ENCODE results near the gene F2R. TPM values are rescaled to one million over a fixed set of nuclear protein-coding genes. Genes with fewer than 3 reads are reported as not detected.

The F2R gene
- total RNA-seq, 3 donors from 2014 or later (not counting 1 experiment from before 2014, with no cell fraction given) = 43.2 to 53.9 (median 50.1) TPM

DNA sequence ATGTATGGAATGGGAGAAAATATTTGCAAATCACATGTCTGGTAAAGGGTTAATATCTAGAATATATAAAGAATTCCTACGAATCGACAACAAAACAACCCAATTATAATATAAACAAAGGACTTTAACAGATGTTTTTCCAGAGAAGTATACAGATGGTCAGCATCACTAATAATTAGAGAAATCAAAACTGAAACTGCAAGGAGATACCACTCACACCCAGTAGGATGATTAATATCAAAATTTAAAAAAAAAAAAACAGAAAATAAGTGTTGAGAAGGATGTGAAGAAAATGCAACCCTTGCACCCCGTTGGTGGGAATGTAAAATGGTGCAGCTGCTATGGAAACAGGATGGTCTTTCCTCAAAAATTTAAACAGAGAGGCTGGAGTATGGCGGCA lies 34.6 kb upstream of the F2R start:
- intact Hi-C loops (cut with micrococcal nuclease) = no loop called here
- Mint-ChIP-seq H3K27me3 (ENCODE audit: low read depth in 2 of 2) (no peaks in the 10 kb centered on the region), H3K36me3 (peaks cover 33% of the 10 kb centered on the region), H3K4me1 (peaks cover 14 to 35% of the 10 kb centered on the region in 2 donors), H3K4me3 (no peak overlapping the region), H3K27ac (peak overlapping the region; percentile 74 to 78), H3K9me3 (no peaks in the 10 kb centered on the region)
- H3K36me3 ChIP-seq (ENCODE audit: control insufficient read depth, insufficient read depth, low read length) = peaks cover 58% of the 10 kb centered on the region
- WGBS (ENCODE audit: insufficient coverage) = 75% methylated on average over 2 of the region's 4 CpGs
- ATAC-seq = peak in 2 of 3 donors; percentile 38 to 43
- no peak overlapping the region for H3K27ac ChIP-seq (ENCODE audit: low read length)
- H3K4me1 ChIP-seq (ENCODE audit: control insufficient read depth, insufficient read depth, low read length) = no peaks in the 10 kb centered on the region
- H3K4me3 ChIP-seq (ENCODE audit: low read length) = no peak overlapping the region
- DNase-seq = no peak
- no peaks in the 10 kb centered on the region for H3K27me3 ChIP-seq (ENCODE audit: control insufficient read depth, insufficient read depth, low read length)
- TF ChIP-seq, protein P1, sequence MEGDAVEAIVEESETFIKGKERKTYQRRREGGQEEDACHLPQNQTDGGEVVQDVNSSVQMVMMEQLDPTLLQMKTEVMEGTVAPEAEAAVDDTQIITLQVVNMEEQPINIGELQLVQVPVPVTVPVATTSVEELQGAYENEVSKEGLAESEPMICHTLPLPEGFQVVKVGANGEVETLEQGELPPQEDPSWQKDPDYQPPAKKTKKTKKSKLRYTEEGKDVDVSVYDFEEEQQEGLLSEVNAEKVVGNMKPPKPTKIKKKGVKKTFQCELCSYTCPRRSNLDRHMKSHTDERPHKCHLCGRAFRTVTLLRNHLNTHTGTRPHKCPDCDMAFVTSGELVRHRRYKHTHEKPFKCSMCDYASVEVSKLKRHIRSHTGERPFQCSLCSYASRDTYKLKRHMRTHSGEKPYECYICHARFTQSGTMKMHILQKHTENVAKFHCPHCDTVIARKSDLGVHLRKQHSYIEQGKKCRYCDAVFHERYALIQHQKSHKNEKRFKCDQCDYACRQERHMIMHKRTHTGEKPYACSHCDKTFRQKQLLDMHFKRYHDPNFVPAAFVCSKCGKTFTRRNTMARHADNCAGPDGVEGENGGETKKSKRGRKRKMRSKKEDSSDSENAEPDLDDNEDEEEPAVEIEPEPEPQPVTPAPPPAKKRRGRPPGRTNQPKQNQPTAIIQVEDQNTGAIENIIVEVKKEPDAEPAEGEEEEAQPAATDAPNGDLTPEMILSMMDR (IDR thresholded peaks at IDR 0.05) = no peak
- no peaks in the 10 kb centered on the region for H3K9me3 ChIP-seq (ENCODE audit: control insufficient read depth, insufficient read depth, low read length)

DNA sequence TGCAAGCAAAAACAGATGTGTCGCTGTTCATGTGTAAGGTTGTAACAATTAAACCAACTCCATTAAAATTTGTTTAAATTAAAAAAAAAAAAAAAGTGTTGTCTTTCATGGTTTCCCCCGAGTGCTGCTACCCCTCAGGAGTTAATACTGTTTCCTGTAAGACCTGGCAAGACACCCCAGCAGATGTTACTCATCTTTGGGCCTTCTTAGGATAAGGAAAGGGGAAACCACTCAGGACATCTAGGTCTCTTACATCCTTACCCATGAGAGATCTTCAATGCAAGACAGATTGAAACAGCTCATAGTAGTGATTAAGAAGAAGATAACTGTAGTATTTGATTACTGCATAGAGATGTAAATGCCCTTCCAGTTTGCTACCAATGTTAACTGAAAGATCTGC lies 33.5 kb upstream of the F2R start:
- peak overlapping the region; percentile 76 to 78 for H3K27ac Mint-ChIP-seq
- ATAC-seq (no peak), DNase-seq (no peak)
- Histone ChIP-seq H3K27me3 (ENCODE audit: control insufficient read depth, insufficient read depth, low read length) (no peaks in the 10 kb centered on the region), H3K9me3 (ENCODE audit: control insufficient read depth, insufficient read depth, low read length) (no peaks in the 10 kb centered on the region), H3K4me1 (ENCODE audit: control insufficient read depth, insufficient read depth, low read length) (no peaks in the 10 kb centered on the region), H3K4me3 (ENCODE audit: low read length) (no peak overlapping the region), H3K27ac (ENCODE audit: low read length) (no peak overlapping the region), H3K36me3 (ENCODE audit: control insufficient read depth, insufficient read depth, low read length) (peaks cover 55% of the 10 kb centered on the region)
- peaks cover 29% of the 10 kb centered on the region for H3K36me3 Mint-ChIP-seq
- WGBS (ENCODE audit: insufficient coverage) = no CpG with 5 or more reads among the region's 2 CpGs
- H3K9me3 Mint-ChIP-seq = no peaks in the 10 kb centered on the region
- H3K27me3 Mint-ChIP-seq (ENCODE audit: low read depth in 2 of 2) = no peaks in the 10 kb centered on the region
- H3K4me3 Mint-ChIP-seq = no peak overlapping the region
- TF ChIP-seq, protein P1 (IDR thresholded peaks at IDR 0.05) = no peak
- intact Hi-C loops (cut with micrococcal nuclease) = no loop called here
- H3K4me1 Mint-ChIP-seq = peaks cover 14 to 35% of the 10 kb centered on the region in 2 donors

DNA sequence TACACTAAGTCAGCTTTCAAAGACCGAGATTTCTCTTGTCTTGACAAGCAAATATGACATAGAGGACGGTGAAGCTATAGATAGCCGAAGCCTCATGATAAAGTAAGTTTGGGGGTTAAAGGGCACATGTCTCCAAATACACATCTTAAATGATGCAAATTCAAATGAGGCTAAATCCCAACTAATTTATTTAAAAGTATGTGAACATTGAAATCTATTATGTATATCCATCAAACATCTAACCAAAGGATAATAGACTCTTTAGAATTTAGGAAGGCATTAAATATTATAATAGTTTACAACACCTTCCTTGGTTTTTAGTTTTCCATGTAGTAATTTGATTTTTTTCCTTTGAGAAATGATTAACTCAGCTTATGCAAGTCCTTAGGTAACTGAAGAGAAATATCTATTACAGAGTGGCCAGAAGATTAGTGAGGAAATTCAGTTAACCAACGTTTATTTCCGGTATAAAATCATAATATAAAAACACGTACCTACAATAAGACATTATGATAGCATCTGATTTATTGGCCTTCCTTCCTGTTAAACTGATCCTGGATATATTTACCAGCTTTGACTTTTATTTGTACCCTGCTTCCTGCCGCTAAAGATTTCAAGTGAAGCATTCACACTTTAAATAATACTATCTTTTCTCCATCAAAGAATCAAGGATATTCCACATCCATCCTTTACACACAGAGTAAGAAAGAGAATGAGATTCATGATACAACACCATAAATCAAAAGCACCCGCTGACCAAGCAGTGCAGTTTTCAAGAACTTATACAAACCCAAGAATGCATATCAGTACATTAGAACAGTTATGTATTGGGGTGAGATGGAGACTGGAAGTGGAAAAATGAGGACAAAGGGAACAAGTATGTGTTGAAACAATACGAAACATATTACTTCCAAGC lies 31.9 kb upstream of the F2R start:
- intact Hi-C loops (cut with micrococcal nuclease) = no loop called here
- Mint-ChIP-seq H3K27ac (peak overlapping the region; percentile 76 to 78), H3K4me1 (peaks cover 13 to 32% of the 10 kb centered on the region in 2 donors), H3K36me3 (peaks cover 37% of the 10 kb centered on the region), H3K9me3 (no peaks in the 10 kb centered on the region), H3K4me3 (no peak overlapping the region), H3K27me3 (ENCODE audit: low read depth in 2 of 2) (no peaks in the 10 kb centered on the region)
- peaks cover 50% of the 10 kb centered on the region for H3K36me3 ChIP-seq (ENCODE audit: control insufficient read depth, insufficient read depth, low read length)
- DNase-seq = no peak
- H3K27me3 ChIP-seq (ENCODE audit: control insufficient read depth, insufficient read depth, low read length) = no peaks in the 10 kb centered on the region
- H3K4me1 ChIP-seq (ENCODE audit: control insufficient read depth, insufficient read depth, low read length) = no peaks in the 10 kb centered on the region
- ATAC-seq = no peak
- no peaks in the 10 kb centered on the region for H3K9me3 ChIP-seq (ENCODE audit: control insufficient read depth, insufficient read depth, low read length)
- no peak overlapping the region for H3K4me3 ChIP-seq (ENCODE audit: low read length)
- TF ChIP-seq, protein P1 (IDR thresholded peaks at IDR 0.05) = no peak
- 43% methylated on average over 5 of the region's 9 CpGs for WGBS (ENCODE audit: insufficient coverage)
- H3K27ac ChIP-seq (ENCODE audit: low read length) = no peak overlapping the region
